HG03565 (cell line): ENCODE data around the gene GRK5.
"Not testable (repeated sequence)": the region's sequence is repeated elsewhere in the genome, so short reads cannot be mapped to it uniquely, and the experiment has no call there.

Experiments
- ATAC-seq: cut with Tn5 transposase; IDR thresholded peaks from one replicate; pipeline ENCODE4 v1.9.1; 2021; ENCODE audit warnings: mild to moderate bottlenecking, moderate library complexity; ENCODE audit not compliant: unreplicated experiment

GRK5 gene

GRCh38 chr10:119221201-119221600, 13.8 kb downstream of the GRK5 start:
- ATAC-seq: no peak

GRCh38 chr10:119221666-119222065, 14.3 kb downstream of the GRK5 start:
- ATAC-seq: no peak

DNA sequence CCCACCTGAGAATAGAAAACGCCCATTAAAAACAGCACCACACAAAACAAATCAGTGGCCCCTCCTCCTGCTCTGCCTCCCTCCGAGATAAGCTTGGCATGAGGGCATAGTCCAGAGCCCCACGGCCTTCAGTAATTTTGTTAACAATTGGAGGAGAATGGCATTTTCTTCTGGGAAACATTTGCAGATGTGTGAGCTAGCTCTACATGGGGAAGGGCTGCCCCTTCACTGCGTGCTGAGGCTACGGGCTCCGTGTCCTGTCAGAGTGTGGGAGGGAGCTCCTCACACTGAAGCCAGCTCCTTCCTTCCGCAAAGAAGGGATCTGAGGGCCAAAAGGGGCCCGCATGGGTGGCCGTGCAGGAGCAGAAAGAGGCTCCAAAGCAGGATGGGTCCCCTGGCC, 15.2 kb downstream of the GRK5 start:
- no peak for ATAC-seq

DNA sequence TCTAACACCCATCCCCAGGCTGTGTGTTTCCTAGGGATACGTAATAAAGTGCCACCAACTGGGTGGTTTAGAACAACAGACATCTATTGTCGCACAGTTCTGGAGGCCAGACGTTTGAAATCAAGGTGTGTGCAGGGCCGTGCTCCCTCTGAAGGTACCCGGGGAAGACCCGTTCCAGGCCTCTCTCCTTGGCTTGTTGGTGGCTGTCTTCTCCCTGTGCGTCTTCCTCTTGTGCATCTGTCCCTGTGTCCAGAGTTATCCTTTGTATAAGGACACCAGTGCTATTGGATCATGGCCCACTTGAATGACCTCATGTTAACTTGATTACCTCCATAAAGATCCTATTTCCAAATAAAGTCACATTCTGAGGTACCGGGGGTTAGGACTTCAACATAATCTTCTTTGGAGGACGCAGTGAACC, 15.6 kb downstream of the GRK5 start:
- ATAC-seq: no peak

DNA sequence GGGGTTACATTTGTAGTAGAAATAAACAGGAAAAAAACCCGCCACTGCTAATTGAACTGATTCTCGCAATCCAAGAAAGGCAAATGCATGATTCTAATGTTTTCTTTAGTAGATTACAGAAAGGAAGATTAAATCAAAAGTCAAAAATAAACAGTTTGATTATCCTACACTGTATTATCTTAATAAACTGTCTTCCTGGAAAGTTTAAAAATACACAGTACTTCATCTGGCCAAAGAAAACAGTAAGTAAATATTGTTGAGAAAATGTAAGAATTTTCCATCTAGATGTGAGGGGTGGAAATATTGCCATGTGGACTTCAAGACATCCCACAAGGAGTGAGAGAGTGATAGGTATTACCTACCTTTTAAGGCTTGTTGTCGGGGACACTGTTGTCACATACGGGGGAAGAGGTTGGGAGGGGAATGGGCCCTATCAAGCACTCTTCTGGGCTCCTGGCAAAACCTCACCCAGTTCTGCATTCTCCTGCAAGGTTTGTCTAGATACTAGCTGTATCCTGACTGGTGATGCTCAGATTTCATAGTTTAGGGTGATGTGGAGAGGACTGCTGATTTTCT, 17.8 kb downstream of the GRK5 start:
- ATAC-seq: no peak

DNA sequence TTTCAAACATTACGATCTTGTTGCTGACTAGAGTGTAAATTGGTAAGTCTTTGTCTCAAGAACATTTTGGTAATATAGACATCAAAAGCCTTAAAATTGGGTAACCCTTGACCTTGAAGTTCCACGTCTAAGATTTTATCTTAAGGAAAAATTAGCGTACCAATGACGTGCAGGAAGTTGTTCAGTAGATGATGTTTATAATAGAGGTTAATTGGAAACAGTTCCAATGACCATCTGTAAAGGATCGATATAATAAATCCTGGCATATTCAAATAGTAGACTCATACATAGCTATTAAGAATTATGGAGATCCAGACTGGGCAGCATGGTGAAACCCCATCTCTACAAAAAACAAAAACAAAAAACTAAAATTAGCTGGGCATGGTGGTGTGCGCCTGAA, 20.5 kb downstream of the GRK5 start:
- ATAC-seq: no peak

DNA sequence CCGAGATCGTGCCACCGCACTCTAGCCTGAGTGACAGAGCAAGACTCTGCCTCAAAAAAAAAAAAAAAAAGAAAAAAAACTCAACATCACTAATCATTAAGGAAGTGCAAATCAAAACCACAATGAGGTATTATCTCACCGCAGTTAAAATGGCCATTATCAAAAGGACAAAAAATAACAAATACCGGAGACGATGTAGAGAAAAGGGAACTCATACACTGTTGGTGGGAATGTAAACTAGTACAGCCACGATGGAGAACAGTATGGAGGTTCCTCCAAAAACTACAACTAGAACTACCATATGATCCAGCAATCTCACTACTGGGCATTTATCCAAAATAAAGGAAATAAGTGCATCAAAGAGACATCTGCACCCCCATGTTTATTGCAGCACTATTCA, 24.3 kb downstream of the GRK5 start:
- no peak for ATAC-seq

- ATAC-seq: not testable (repeated sequence)
Measured at GRCh38 chr10:119232439-119232838, 25.1 kb downstream of the GRK5 start.

- ATAC-seq: no peak
Measured at GRCh38 chr10:119233123-119233820, 25.9 kb downstream of the GRK5 start.

DNA sequence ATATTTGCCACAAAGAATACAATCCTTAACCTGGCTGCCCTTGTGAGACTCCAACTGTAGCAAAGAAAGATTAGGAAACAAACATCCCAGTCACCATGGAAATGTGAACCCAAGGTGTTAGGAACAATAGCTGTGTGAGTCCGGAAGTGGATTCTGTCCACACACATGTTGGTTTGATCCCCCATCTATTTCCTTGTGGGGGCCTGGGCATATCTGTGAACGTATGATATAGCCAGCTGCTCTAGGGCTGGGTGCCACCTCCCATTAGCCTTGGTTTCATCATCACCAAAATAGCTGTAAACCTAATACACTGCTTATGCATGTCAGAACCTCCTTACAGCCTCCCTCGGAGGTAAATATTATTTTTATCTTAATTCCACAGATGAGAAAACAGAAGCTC, 26.4 kb downstream of the GRK5 start:
- ATAC-seq: no peak

- no peak for ATAC-seq
Measured at GRCh38 chr10:119235356-119235755, 28.0 kb downstream of the GRK5 start.

GRCh38 chr10:119237722-119238436, 30.5 kb downstream of the GRK5 start:
- no peak for ATAC-seq

DNA sequence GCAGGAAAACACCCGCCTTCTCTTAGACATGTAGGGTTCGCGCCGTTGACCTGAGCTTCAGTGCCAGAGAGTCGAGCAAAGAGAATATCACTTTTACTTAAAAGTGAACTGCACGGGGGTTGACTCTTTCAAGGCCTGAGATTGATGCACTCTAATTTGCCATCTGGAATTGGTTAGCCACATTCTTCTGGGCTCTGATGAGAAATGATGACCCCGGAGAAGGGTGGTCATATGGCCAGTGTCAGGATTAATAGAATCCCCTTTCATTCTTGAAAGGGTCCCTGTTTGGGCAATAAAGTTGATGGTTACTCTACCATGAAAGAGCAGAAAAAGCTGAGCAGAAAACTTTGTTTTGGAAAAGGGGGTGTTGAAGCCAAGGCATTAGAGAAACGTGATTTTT, 31.2 kb downstream of the GRK5 start:
- ATAC-seq: no peak

DNA sequence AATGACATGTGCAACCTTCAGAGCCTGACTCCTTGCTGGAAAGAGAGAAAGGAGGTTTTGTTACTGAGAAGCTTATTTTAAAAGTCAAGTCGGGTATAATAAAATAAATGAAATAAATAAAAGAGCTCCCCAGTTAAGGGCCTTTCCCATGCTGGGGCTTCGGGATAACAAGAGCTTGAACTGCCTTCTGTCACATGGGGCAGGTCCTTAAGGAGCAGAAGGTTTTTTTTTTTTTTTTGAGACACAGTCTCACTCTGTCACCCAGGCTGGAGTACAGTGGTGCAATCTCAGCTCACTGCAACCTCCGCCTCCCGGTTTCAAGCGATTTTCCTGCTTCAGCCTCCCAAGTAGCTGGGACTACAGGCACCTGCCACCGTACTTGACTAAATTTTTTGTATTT, 31.6 kb downstream of the GRK5 start:
- ATAC-seq: not testable (repeated sequence)

DNA sequence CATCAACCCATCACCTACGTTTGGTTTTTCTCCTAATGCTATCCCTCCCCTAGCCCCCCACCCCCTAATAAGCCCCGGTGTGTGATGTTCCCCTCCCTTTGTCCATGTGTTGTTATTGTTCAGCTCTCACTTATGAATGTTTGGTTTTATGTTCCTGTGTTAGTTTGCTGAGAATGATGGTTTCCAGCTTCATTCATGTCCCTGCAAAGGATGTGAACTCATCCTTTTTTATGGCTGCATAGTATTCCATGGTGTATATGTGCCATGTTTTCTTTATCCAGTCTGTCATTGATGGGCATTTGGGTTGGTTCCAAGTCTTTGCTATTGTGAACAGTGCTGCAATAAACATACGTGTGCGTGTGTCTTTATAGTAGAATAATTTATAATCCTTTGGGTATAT, 32.3 kb downstream of the GRK5 start:
- not testable (repeated sequence) for ATAC-seq

- ATAC-seq: no peak
Measured at GRCh38 chr10:119241066-119241465, 33.7 kb downstream of the GRK5 start.

- ATAC-seq: no peak
Measured at GRCh38 chr10:119242186-119242585, 34.8 kb downstream of the GRK5 start.

DNA sequence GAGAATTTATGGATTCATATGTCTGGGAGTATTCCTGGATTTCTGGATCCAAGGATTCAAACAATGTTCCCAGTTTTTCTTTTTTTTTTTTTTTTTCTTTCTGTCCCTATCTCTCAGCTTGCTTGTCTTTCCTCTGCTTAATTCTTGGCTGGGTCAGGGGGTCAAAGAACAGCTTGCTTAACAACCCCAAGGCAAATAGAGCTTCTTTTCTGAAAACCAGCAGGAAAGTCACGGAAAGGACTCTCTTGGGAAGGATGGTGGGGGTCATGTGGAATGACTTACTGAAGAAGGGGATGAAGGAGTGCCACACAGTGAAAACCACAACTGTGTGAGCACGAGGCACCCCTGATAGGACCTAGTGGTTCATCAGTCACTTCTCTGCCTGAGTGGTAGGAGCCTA, 36.1 kb downstream of the GRK5 start:
- no peak for ATAC-seq

DNA sequence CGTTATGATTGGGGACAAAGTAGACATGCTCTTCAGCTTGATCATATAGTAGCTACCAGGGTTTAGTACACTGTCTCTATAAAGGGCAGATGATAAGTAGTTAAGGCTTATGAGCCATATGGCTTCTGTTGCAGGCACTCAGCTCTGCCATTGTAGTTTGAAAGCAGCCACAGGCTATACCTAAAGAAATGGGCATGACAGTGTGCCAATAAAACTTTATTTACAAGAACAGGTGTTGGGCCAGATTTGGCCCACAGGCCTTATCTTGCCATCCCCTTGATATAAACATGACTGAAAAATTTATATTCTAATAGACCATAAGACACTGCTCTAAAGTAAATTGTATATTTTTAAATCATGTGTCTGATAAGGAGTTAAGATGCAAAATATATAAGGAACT, 36.6 kb downstream of the GRK5 start:
- no peak for ATAC-seq

- no peak for ATAC-seq
Measured at GRCh38 chr10:119245272-119245671, 37.9 kb downstream of the GRK5 start.

GRCh38 chr10:119246862-119247549, 39.6 kb downstream of the GRK5 start:
- ATAC-seq: no peak

DNA sequence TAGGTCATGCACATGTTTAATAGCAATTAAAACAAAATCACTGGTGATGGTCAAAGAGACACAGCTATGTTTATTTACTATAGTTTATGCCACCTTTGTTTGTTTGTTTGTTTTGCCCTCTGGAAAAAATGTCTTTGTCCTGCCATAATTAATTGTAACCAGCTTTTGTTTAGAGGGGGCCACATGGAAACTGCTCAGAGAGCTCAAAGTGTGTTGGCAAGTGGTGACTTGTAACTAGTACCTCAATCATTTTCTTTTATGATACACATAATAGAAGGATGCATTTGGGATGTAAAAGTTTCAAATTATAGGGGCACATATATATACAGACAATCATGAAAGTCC, 40.2 kb downstream of the GRK5 start:
- ATAC-seq: no peak
